HepG2 (cell line): ENCODE data around the gene DIPK1A. TPM values are rescaled to one million over a fixed set of nuclear protein-coding genes. Genes with fewer than 3 reads are reported as not detected.

Experiments used
- ARID4A ChIP-seq: sonication (generic); formaldehyde crosslinking; IDR thresholded peaks from 2 replicates; pipeline ENCODE4 v1.5.0; 2020; ENCODE audit warnings: mild to moderate bottlenecking, missing genetic modification reagents, borderline replicate concordance
- CREM ChIP-seq, 2 experiments: sonication (generic) in 1 of 2; formaldehyde crosslinking in 1 of 2; IDR thresholded peaks; 2 replicates each; pipeline versions ENCODE4 v1.4.0 to v1.6.1; 2016 to 2020; ENCODE audit warnings: antibody characterized with exemption in 1 of 2, mild to moderate bottlenecking in 1 of 2, missing genetic modification reagents in 1 of 2
- KAT2B ChIP-seq: fragments of 150-350 bp; IDR thresholded peaks from 2 replicates; pipeline ENCODE4 v1.6.1; 2014; ENCODE audit warnings: low read depth, low read length, borderline replicate concordance
- MEIS1 ChIP-seq: sonication (generic); formaldehyde crosslinking; IDR thresholded peaks from 2 replicates; pipeline ENCODE4 v1.9.0; 2021; ENCODE audit warnings: mild to moderate bottlenecking, missing genetic modification reagents, moderate library complexity, borderline replicate concordance
- MXD3 ChIP-seq: IDR thresholded peaks from 2 replicates; pipeline ENCODE4 v1.6.1; 2016; ENCODE audit warnings: mild to moderate bottlenecking, missing biosample characterization, missing genetic modification reagents
- TRAFD1 ChIP-seq: sonication (generic); formaldehyde crosslinking; IDR thresholded peaks from 2 replicates; pipeline ENCODE4 v1.5.1; 2020; ENCODE audit warnings: missing genetic modification reagents, mild to moderate bottlenecking, borderline replicate concordance
- ZBTB7B ChIP-seq: sonication (generic); formaldehyde crosslinking; IDR thresholded peaks from 2 replicates; pipeline ENCODE4 v1.4.0; 2020; ENCODE audit warnings: missing genetic modification reagents
- ZNF446 ChIP-seq: sonication (generic); formaldehyde crosslinking; IDR thresholded peaks from 2 replicates; pipeline ENCODE4 v1.5.0; 2020; ENCODE audit warnings: mild to moderate bottlenecking, missing genetic modification reagents
- ZNF607 ChIP-seq: sonication (generic); formaldehyde crosslinking; IDR thresholded peaks from 2 replicates; pipeline ENCODE4 v1.5.1; 2020; ENCODE audit warnings: missing genetic modification reagents, mild to moderate bottlenecking, borderline replicate concordance
- ZNF619 ChIP-seq: sonication (generic); formaldehyde crosslinking; IDR thresholded peaks from 2 replicates; pipeline ENCODE4 v1.4.0; 2020; ENCODE audit warnings: mild to moderate bottlenecking, missing genetic modification reagents
- ZNF772 ChIP-seq: sonication (generic); formaldehyde crosslinking; IDR thresholded peaks from 2 replicates; pipeline ENCODE4 v1.5.0; 2020; ENCODE audit warnings: mild to moderate bottlenecking, missing genetic modification reagents
- ZNF781 ChIP-seq: sonication (generic); formaldehyde crosslinking; IDR thresholded peaks from 2 replicates; pipeline ENCODE4 v1.5.1; 2020; ENCODE audit warnings: borderline replicate concordance, mild to moderate bottlenecking, missing genetic modification reagents; ENCODE audit errors: not compliant biosample characterization
- ZSCAN30 ChIP-seq: sonication (generic); formaldehyde crosslinking; IDR thresholded peaks from 2 replicates; pipeline ENCODE4 v1.5.0; 2020; ENCODE audit warnings: mild to moderate bottlenecking, missing genetic modification reagents
- polyA plus RNA-seq, 8 experiments: library from polyadenylated mRNA; depleted of rRNA in 3 of 8; stranded (reverse) in 7 of 8; unstranded in 1 of 8; fragments of >200 nt; fragmentation: Illumina TruSeq in 4 of 8; extraction: Trizol in 4 of 8; gene quantifications; 2 replicates each; pipeline versions ENCODE4 v1.2.1 to v1.2.3, GENCODE V29; 2011 to 2016; ENCODE audit warnings: low read depth in 4 of 8, missing spikeins in 1 of 8, mixed read lengths in 1 of 8; ENCODE audit not compliant: insufficient read depth in 1 of 8
- total RNA-seq, 5 experiments: library from RNA; depleted of rRNA; stranded (reverse); fragments of >200 nt; fragmentation: Illumina TruSeq; extraction: Trizol; gene quantifications; 2 replicates each; pipeline ENCODE4 v1.2.3, GENCODE V29; 2016; ENCODE audit warnings: low read depth in 1 of 5
- TF ChIP-seq, protein P1 (sequence below): sonication (generic); formaldehyde crosslinking; IDR thresholded peaks from 2 replicates; pipeline ENCODE4 v1.4.0; 2020; ENCODE audit warnings: missing genetic modification reagents
- TF ChIP-seq, protein P2 (sequence below): sonication (generic); formaldehyde crosslinking; IDR thresholded peaks from 2 replicates; pipeline ENCODE4 v1.9.0; 2021; ENCODE audit warnings: missing genetic modification reagents, borderline replicate concordance

The DIPK1A gene
- total and polyA plus RNA-seq, 2 of the 13 experiments (the other 11 are each of a cell fraction or from before 2014, with no cell fraction given): 8.4 TPM

DNA sequence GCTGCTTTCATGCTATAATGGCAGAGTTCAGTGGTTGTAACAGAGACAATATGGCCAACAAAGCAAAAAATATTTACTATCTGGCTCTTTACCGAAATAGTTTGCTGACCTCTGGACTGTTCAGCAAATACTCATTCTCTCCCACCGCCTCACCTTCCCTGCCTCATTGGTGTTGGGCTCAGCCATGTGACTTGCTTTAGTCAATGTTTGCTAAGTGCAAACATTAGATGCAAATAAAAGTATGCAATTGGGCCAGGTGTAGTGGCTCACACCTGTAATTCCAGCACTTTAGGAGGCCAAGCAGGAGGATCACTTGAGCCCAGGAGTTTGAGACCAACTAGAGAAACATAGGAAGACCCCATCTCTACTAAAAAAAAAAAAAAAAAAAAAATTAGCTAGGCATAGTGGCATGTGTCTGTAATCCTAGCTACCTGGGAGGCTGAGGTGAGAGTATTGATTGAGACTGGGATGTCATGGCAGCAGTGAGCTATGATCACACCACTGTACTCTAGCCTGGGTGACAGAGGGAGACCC lies 74.3 kb downstream of the DIPK1A start (continued):
- peak; percentile 24; the same call in 1 of the 2 replicates for TF ChIP-seq ARID4A (CRISPR knock-in tag)
- no peak for TF ChIP-seq ZNF446 (CRISPR knock-in tag)
- 0 out of 2 replicates have a peak, but pooled peaks have one; percentile 37 for TF ChIP-seq MEIS1 (CRISPR knock-in tag)
- TF ChIP-seq ZNF772 (CRISPR knock-in tag): 0 out of 2 replicates have a peak, but pooled peaks have one; percentile 52
- TF ChIP-seq ZNF781 (CRISPR knock-in tag): no peak
- TF ChIP-seq, protein P1, sequence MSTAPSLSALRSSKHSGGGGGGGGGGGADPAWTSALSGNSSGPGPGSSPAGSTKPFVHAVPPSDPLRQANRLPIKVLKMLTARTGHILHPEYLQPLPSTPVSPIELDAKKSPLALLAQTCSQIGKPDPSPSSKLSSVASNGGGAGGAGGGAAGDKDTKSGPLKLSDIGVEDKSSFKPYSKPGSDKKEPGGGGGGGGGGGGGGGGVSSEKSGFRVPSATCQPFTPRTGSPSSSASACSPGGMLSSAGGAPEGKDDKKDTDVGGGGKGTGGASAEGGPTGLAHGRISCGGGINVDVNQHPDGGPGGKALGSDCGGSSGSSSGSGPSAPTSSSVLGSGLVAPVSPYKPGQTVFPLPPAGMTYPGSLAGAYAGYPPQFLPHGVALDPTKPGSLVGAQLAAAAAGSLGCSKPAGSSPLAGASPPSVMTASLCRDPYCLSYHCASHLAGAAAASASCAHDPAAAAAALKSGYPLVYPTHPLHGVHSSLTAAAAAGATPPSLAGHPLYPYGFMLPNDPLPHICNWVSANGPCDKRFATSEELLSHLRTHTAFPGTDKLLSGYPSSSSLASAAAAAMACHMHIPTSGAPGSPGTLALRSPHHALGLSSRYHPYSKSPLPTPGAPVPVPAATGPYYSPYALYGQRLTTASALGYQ (CRISPR knock-in tag): peak; percentile 78; the same call in 1 of the 2 replicates
- peak; percentile 60 for TF ChIP-seq CREM (IDR thresholded peaks at IDR 0.05)
- TF ChIP-seq CREM (CRISPR knock-in tag; IDR thresholded peaks at IDR 0.05): no peak
- no peak for TF ChIP-seq MXD3 (CRISPR knock-in tag)
- 0 out of 2 replicates have a peak, but pooled peaks have one; percentile 20 for TF ChIP-seq ZNF607 (CRISPR knock-in tag)
- TF ChIP-seq TRAFD1 (CRISPR knock-in tag): no peak
- TF ChIP-seq KAT2B: no peak
- TF ChIP-seq ZNF619: no peak
- peak; percentile 79 for TF ChIP-seq ZBTB7B (CRISPR knock-in tag)
- TF ChIP-seq, protein P2, sequence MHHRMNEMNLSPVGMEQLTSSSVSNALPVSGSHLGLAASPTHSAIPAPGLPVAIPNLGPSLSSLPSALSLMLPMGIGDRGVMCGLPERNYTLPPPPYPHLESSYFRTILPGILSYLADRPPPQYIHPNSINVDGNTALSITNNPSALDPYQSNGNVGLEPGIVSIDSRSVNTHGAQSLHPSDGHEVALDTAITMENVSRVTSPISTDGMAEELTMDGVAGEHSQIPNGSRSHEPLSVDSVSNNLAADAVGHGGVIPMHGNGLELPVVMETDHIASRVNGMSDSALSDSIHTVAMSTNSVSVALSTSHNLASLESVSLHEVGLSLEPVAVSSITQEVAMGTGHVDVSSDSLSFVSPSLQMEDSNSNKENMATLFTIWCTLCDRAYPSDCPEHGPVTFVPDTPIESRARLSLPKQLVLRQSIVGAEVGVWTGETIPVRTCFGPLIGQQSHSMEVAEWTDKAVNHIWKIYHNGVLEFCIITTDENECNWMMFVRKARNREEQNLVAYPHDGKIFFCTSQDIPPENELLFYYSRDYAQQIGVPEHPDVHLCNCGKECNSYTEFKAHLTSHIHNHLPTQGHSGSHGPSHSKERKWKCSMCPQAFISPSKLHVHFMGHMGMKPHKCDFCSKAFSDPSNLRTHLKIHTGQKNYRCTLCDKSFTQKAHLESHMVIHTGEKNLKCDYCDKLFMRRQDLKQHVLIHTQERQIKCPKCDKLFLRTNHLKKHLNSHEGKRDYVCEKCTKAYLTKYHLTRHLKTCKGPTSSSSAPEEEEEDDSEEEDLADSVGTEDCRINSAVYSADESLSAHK: no peak
- TF ChIP-seq ZSCAN30 (CRISPR knock-in tag): no peak
